Tibial artery (tissue), 4 donors: ENCODE results near the gene TUBGCP3.

Experiments
- DNase-seq, 2 donors: peaks; one replicate each; pipeline ENCODE4 v3.0.0-alpha.2; 2019
- H3K27ac ChIP-seq, 2 donors: fragments of 200-600 bp; sonication (generic) in 1 of 2; 1 replicate in 1 of 2; 2 replicates in 1 of 2; pipeline ENCODE4 v1.5.1; 2018 to 2019; ENCODE audit warnings: mild to moderate bottlenecking in 1 of 2
- H3K27me3 ChIP-seq, 2 donors: fragments of 200-600 bp; sonication (generic) in 1 of 2; one replicate each; pipeline versions ENCODE4 v1.5.1 to v1.6.0; 2016 to 2019
- H3K36me3 ChIP-seq, 3 donors: fragments of 200-600 bp; sonication (generic) in 2 of 3; one replicate each; pipeline ENCODE4 v1.5.1; 2016 to 2019; ENCODE audit warnings: mild to moderate bottlenecking in 2 of 3
- H3K4me1 ChIP-seq, 4 donors: fragments of 200-600 bp; sonication (generic) in 2 of 4; 1 replicate in 3 of 4; 2 replicates in 1 of 4; pipeline ENCODE4 v1.5.1; 2016 to 2019
- H3K4me3 ChIP-seq, 2 donors: fragments of 200-600 bp; sonication (generic) in 1 of 2; 1 replicate in 1 of 2; 2 replicates in 1 of 2; pipeline ENCODE4 v1.5.1; 2018 to 2019; ENCODE audit warnings: mild to moderate bottlenecking in 2 of 2
- H3K9me3 ChIP-seq, 3 donors: fragments of 200-600 bp; sonication (generic) in 1 of 3; one replicate each; pipeline ENCODE4 v1.5.1; 2016 to 2019
- CTCF ChIP-seq, 2 experiments: fragments of 200-600 bp in 1 of 2; fragments of 450-650 bp in 1 of 2; IDR thresholded peaks; one replicate each; pipeline ENCODE4 v1.5.1; 2017 to 2019; ENCODE audit warnings: antibody characterized with exemption in 2 of 2, mild to moderate bottlenecking in 1 of 2, moderate library complexity in 1 of 2
- intact Hi-C: fragments of 100-400 bp; cut with DNase I; formaldehyde crosslinking; loops from one replicate; pipeline ENCODE4 v1.15.0; 2023; ENCODE audit warnings: low total_unique reads

Gene TUBGCP3

GRCh38 chr13:112451512-112452379 is 136.2 kb downstream of the TUBGCP3 start:
- intact Hi-C loops = no loop called here
- Histone ChIP-seq H3K9me3 (peaks cover 0 to 3% (median 0%) of the 10 kb centered on the region in 3 donors), H3K4me3 (no peak overlapping the region), H3K27ac (no peak overlapping the region), H3K36me3 (no peaks in the 10 kb centered on the region), H3K4me1 (peaks cover 0 to 5% (median 0%) of the 10 kb centered on the region in 4 donors), H3K27me3 (no peaks in the 10 kb centered on the region)
- TF ChIP-seq CTCF (IDR thresholded peaks at IDR 0.05) = no peak
- DNase-seq = peak in 1 of 2 donors; percentile 57

- Histone ChIP-seq H3K9me3 (peaks cover 0 to under 1% (median 0%) of the 10 kb centered on the region in 3 donors), H3K4me3 (no peak overlapping the region), H3K36me3 (no peaks in the 10 kb centered on the region), H3K27me3 (peaks cover 0 to 3% of the 10 kb centered on the region in 2 donors), H3K27ac (no peak overlapping the region), H3K4me1 (peaks cover 0 to 5% (median 0%) of the 10 kb centered on the region in 4 donors)
- TF ChIP-seq CTCF (IDR thresholded peaks at IDR 0.05) = no peak
- intact Hi-C loops = no loop called here
- DNase-seq = peak; percentile 11 to 31
These were observed 137.1 kb downstream of the TUBGCP3 start for GRCh38 chr13:112450904-112451240.

GRCh38 chr13:112450118-112450903 is 137.6 kb downstream of the TUBGCP3 start:
- Histone ChIP-seq H3K27ac (no peak overlapping the region), H3K4me3 (no peak overlapping the region), H3K27me3 (peaks cover 0 to 7% of the 10 kb centered on the region in 2 donors), H3K36me3 (no peaks in the 10 kb centered on the region), H3K9me3 (no peaks in the 10 kb centered on the region), H3K4me1 (peaks cover 0 to 5% (median 0%) of the 10 kb centered on the region in 4 donors)
- no peak for TF ChIP-seq CTCF (IDR thresholded peaks at IDR 0.05)
- intact Hi-C loops = no loop called here
- peak in 1 of 2 donors; percentile 13 for DNase-seq

- Histone ChIP-seq H3K27ac (no peak overlapping the region), H3K4me3 (no peak overlapping the region), H3K4me1 (peaks cover 0 to 5% (median 0%) of the 10 kb centered on the region in 4 donors), H3K27me3 (peaks cover 0 to 15% of the 10 kb centered on the region in 2 donors), H3K36me3 (no peaks in the 10 kb centered on the region), H3K9me3 (no peaks in the 10 kb centered on the region)
- intact Hi-C loops = no loop called here
- peak; percentile 7 to 13 for DNase-seq
- no peak for TF ChIP-seq CTCF (IDR thresholded peaks at IDR 0.05)
These were observed 138.4 kb downstream of the TUBGCP3 start for GRCh38 chr13:112449545-112449930.

- H3K27ac ChIP-seq = no peak overlapping the region
- no peaks in the 10 kb centered on the region for H3K9me3 ChIP-seq
- TF ChIP-seq CTCF (IDR thresholded peaks at IDR 0.05) = no peak
- intact Hi-C loops = no loop called here
- peak; percentile 12 to 53 for DNase-seq
- no peaks in the 10 kb centered on the region for H3K36me3 ChIP-seq
- peaks cover 0 to 5% (median 0%) of the 10 kb centered on the region in 4 donors for H3K4me1 ChIP-seq
- peaks cover 0 to 21% of the 10 kb centered on the region in 2 donors for H3K27me3 ChIP-seq
- H3K4me3 ChIP-seq = no peak overlapping the region
These were observed 139.1 kb downstream of the TUBGCP3 start for GRCh38 chr13:112448621-112449544.
